SK-N-SH treated with all-trans-retinoic acid at 6 μM for 48 hours (cell line): ENCODE results near the gene LRP5.

Experiments used
- ATAC-seq: fragments of 200-7000 bp; cut with Tn5 transposase; 3 replicates; pipeline ENCODE4 v1.9.1; 2020; ENCODE audit warnings: mild to moderate bottlenecking, moderate library complexity
- ARNTL ChIP-seq: fragments of 450-650 bp; formaldehyde crosslinking; IDR thresholded peaks from 2 replicates; pipeline ENCODE4 v1.5.0; 2020; ENCODE audit warnings: low read depth, mild to moderate bottlenecking, moderate library complexity, borderline replicate concordance
- BACH2 ChIP-seq: fragments of 250-450 bp; sonication (Bioruptor Pico); IDR thresholded peaks from 2 replicates; pipeline ENCODE4 v1.9.0; 2021; ENCODE audit warnings: mild to moderate bottlenecking, borderline replicate concordance
- CSDC2 ChIP-seq: fragments of 250-450 bp; sonication (Bioruptor Pico); IDR thresholded peaks from 2 replicates; pipeline ENCODE4 v1.5.0; 2020; ENCODE audit warnings: mild to moderate bottlenecking, moderate library complexity
- ESRRG ChIP-seq: fragments of 250-450 bp; sonication (Bioruptor Pico); IDR thresholded peaks from 2 replicates; pipeline ENCODE4 v1.6.1; 2021; ENCODE audit warnings: mild to moderate bottlenecking
- GLIS3 ChIP-seq: fragments of 250-450 bp; sonication (Bioruptor Pico); IDR thresholded peaks from 2 replicates; pipeline ENCODE4 v1.5.0; 2020; ENCODE audit warnings: mild to moderate bottlenecking, moderate library complexity
- ISL1 ChIP-seq: fragments of 250-450 bp; sonication (Bioruptor Pico); IDR thresholded peaks from 2 replicates; pipeline ENCODE4 v2.1.2; 2022; ENCODE audit warnings: mild to moderate bottlenecking, moderate library complexity
- OSR1 ChIP-seq: fragments of 250-450 bp; sonication (Bioruptor Pico); IDR thresholded peaks from 2 replicates; pipeline ENCODE4 v1.8.0; 2022; ENCODE audit warnings: moderate library complexity, mild to moderate bottlenecking, inconsistent platforms
- PPARA ChIP-seq: fragments of 250-450 bp; sonication (Bioruptor Pico); IDR thresholded peaks from 2 replicates; pipeline ENCODE4 v1.5.0; 2020; ENCODE audit warnings: mild to moderate bottlenecking, borderline replicate concordance
- RARB ChIP-seq: fragments of 250-450 bp; sonication (Bioruptor Pico); IDR thresholded peaks from 2 replicates; pipeline ENCODE4 v1.8.0; 2021; ENCODE audit warnings: mild to moderate bottlenecking, moderate library complexity
- SNAI2 ChIP-seq: fragments of 250-450 bp; sonication (Bioruptor Pico); IDR thresholded peaks from 2 replicates; pipeline ENCODE4 v1.5.0; 2020; ENCODE audit warnings: mild to moderate bottlenecking, moderate library complexity
- TCF4 ChIP-seq: fragments of 250-450 bp; sonication (Bioruptor Pico); IDR thresholded peaks from 2 replicates; pipeline ENCODE4 v1.8.0; 2021; ENCODE audit warnings: mild to moderate bottlenecking, moderate library complexity, borderline replicate concordance
- TOX ChIP-seq: fragments of 250-450 bp; sonication (Bioruptor Pico); IDR thresholded peaks from 2 replicates; pipeline ENCODE4 v1.8.0; 2021; ENCODE audit warnings: mild to moderate bottlenecking, moderate library complexity, borderline replicate concordance
- ZC3H10 ChIP-seq: fragments of 250-450 bp; sonication (Bioruptor Pico); IDR thresholded peaks from 2 replicates; pipeline ENCODE4 v1.5.1; 2021; ENCODE audit warnings: mild to moderate bottlenecking, moderate library complexity
- ZFP3 ChIP-seq: fragments of 250-450 bp; sonication (Bioruptor Pico); IDR thresholded peaks from 2 replicates; pipeline ENCODE4 v1.5.0; 2020; ENCODE audit warnings: mild to moderate bottlenecking, moderate library complexity
- ZFP30 ChIP-seq: fragments of 450-650 bp; formaldehyde crosslinking; IDR thresholded peaks from 2 replicates; pipeline ENCODE4 v1.5.0; 2022; ENCODE audit warnings: mild to moderate bottlenecking, moderate library complexity
- ZNF565 ChIP-seq: fragments of 450-650 bp; formaldehyde crosslinking; conservative IDR thresholded peaks from 2 replicates; pipeline ENCODE4 v1.5.0; 2020; ENCODE audit warnings: low read depth, mild to moderate bottlenecking, moderate library complexity
- ZNF70 ChIP-seq: fragments of 450-650 bp; formaldehyde crosslinking; IDR thresholded peaks from 2 replicates; pipeline ENCODE4 v1.5.0; 2020; ENCODE audit warnings: mild to moderate bottlenecking, moderate library complexity
- TF ChIP-seq, protein P1 (sequence below): fragments of 250-450 bp; sonication (Bioruptor Pico); IDR thresholded peaks from 2 replicates; pipeline ENCODE4 v1.5.1; 2020; ENCODE audit warnings: low read depth, mild to moderate bottlenecking, moderate library complexity
- TF ChIP-seq, protein P2 (sequence below): fragments of 250-450 bp; sonication (Bioruptor Pico); IDR thresholded peaks from 2 replicates; pipeline ENCODE4 v1.8.0; 2020; ENCODE audit warnings: mild to moderate bottlenecking, moderate library complexity, borderline replicate concordance
- TF ChIP-seq, protein P3 (sequence below): fragments of 250-450 bp; sonication (Bioruptor Pico); IDR thresholded peaks from 2 replicates; pipeline ENCODE4 v1.5.1; 2021; ENCODE audit warnings: mild to moderate bottlenecking, moderate library complexity
- TF ChIP-seq, protein P4 (sequence below): fragments of 250-450 bp; sonication (Bioruptor Pico); IDR thresholded peaks from 2 replicates; pipeline ENCODE4 v1.5.0; 2020; ENCODE audit warnings: mild to moderate bottlenecking, moderate library complexity
- TF ChIP-seq, protein P5 (sequence below): fragments of 250-450 bp; sonication (Bioruptor Pico); IDR thresholded peaks from 2 replicates; pipeline ENCODE4 v1.8.0; 2021; ENCODE audit warnings: low read depth, mild to moderate bottlenecking, moderate library complexity, borderline replicate concordance

Gene LRP5

DNA sequence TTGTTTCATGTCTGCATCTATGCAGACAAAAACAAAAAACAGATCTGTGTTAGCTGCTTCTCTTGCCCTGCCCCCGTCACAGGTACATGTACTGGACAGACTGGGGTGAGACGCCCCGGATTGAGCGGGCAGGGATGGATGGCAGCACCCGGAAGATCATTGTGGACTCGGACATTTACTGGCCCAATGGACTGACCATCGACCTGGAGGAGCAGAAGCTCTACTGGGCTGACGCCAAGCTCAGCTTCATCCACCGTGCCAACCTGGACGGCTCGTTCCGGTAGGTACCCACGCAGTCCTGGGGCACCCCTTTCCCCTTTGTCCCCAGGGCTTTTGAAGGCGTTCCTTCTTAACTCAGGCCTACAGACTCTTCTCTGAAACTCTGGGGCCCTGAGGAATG is 45.2 kb downstream of the LRP5 start:
- ATAC-seq = no peak
- TF ChIP-seq SNAI2 (no peak), ESRRG (CRISPR knock-in tag) (no peak), ZNF565 (CRISPR knock-in tag) (no peak), CSDC2 (CRISPR knock-in tag) (no peak), ZFP3 (CRISPR knock-in tag) (no peak), ARNTL (no peak), OSR1 (CRISPR knock-in tag) (no peak), ZNF70 (CRISPR knock-in tag) (no peak), TCF4 (CRISPR knock-in tag) (no peak), BACH2 (no peak), ISL1 (CRISPR knock-in tag) (no peak), GLIS3 (CRISPR knock-in tag) (no peak), RARB (CRISPR knock-in tag) (no peak), ZC3H10 (CRISPR knock-in tag) (no peak)
- TF ChIP-seq, protein P1, sequence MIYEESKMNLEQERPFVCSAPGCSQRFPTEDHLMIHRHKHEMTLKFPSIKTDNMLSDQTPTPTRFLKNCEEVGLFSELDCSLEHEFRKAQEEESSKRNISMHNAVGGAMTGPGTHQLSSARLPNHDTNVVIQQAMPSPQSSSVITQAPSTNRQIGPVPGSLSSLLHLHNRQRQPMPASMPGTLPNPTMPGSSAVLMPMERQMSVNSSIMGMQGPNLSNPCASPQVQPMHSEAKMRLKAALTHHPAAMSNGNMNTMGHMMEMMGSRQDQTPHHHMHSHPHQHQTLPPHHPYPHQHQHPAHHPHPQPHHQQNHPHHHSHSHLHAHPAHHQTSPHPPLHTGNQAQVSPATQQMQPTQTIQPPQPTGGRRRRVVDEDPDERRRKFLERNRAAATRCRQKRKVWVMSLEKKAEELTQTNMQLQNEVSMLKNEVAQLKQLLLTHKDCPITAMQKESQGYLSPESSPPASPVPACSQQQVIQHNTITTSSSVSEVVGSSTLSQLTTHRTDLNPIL = no peak
- TF ChIP-seq, protein P2, sequence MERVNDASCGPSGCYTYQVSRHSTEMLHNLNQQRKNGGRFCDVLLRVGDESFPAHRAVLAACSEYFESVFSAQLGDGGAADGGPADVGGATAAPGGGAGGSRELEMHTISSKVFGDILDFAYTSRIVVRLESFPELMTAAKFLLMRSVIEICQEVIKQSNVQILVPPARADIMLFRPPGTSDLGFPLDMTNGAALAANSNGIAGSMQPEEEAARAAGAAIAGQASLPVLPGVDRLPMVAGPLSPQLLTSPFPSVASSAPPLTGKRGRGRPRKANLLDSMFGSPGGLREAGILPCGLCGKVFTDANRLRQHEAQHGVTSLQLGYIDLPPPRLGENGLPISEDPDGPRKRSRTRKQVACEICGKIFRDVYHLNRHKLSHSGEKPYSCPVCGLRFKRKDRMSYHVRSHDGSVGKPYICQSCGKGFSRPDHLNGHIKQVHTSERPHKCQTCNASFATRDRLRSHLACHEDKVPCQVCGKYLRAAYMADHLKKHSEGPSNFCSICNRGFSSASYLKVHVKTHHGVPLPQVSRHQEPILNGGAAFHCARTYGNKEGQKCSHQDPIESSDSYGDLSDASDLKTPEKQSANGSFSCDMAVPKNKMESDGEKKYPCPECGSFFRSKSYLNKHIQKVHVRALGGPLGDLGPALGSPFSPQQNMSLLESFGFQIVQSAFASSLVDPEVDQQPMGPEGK (CRISPR knock-in tag) = no peak
- TF ChIP-seq, protein P3, sequence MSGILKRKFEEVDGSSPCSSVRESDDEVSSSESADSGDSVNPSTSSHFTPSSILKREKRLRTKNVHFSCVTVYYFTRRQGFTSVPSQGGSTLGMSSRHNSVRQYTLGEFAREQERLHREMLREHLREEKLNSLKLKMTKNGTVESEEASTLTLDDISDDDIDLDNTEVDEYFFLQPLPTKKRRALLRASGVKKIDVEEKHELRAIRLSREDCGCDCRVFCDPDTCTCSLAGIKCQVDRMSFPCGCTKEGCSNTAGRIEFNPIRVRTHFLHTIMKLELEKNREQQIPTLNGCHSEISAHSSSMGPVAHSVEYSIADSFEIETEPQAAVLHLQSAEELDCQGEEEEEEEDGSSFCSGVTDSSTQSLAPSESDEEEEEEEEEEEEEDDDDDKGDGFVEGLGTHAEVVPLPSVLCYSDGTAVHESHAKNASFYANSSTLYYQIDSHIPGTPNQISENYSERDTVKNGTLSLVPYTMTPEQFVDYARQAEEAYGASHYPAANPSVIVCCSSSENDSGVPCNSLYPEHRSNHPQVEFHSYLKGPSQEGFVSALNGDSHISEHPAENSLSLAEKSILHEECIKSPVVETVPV (CRISPR knock-in tag) = no peak
- TF ChIP-seq, protein P4, sequence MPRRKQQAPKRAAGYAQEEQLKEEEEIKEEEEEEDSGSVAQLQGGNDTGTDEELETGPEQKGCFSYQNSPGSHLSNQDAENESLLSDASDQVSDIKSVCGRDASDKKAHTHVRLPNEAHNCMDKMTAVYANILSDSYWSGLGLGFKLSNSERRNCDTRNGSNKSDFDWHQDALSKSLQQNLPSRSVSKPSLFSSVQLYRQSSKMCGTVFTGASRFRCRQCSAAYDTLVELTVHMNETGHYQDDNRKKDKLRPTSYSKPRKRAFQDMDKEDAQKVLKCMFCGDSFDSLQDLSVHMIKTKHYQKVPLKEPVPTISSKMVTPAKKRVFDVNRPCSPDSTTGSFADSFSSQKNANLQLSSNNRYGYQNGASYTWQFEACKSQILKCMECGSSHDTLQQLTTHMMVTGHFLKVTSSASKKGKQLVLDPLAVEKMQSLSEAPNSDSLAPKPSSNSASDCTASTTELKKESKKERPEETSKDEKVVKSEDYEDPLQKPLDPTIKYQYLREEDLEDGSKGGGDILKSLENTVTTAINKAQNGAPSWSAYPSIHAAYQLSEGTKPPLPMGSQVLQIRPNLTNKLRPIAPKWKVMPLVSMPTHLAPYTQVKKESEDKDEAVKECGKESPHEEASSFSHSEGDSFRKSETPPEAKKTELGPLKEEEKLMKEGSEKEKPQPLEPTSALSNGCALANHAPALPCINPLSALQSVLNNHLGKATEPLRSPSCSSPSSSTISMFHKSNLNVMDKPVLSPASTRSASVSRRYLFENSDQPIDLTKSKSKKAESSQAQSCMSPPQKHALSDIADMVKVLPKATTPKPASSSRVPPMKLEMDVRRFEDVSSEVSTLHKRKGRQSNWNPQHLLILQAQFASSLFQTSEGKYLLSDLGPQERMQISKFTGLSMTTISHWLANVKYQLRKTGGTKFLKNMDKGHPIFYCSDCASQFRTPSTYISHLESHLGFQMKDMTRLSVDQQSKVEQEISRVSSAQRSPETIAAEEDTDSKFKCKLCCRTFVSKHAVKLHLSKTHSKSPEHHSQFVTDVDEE (CRISPR knock-in tag) = no peak

DNA sequence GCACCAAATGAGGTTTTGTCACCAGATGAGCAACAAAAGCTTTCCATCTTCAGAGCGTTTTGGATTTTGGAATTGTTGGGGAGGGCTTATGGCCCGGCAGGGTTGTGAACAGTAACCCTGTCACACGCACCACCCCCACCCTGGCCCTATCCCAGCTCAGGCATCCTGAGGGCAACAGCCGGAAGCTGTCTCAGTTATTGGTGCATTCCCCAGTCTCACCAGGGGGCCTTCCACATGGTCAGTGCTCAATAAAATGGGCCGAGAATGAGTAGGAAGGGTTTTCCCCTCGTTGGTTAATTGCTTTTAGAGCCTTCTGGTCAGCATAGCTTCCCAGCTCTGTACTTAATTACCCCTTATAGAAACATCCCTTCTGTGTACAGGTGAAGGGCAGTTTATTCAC is 46.0 kb downstream of the LRP5 start:
- ATAC-seq = no peak
- TF ChIP-seq TOX (no peak), ZNF565 (CRISPR knock-in tag) (no peak), GLIS3 (CRISPR knock-in tag) (no peak)
- TF ChIP-seq, protein P1 = no peak

DNA sequence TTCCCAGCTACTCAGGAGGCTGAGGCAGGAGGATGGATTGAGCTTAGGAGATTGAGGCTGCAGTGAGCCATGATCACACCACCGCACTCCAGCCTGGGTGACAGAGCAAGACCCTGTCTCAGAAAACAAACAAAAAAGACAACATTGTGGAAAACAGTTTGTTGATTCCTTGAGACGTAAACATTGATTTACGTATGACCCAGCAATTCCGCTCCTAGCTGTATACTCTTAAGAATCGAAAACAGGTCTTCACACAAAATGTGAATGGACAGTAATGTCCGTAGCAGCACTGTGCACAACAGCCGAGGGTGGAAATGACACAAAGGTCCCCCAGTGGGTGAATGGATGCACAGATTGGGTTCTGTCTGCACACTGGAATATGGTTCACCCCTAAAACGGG is 49.3 kb downstream of the LRP5 start:
- no peak for ATAC-seq
- TF ChIP-seq ZFP30 = no peak
- TF ChIP-seq, protein P5, sequence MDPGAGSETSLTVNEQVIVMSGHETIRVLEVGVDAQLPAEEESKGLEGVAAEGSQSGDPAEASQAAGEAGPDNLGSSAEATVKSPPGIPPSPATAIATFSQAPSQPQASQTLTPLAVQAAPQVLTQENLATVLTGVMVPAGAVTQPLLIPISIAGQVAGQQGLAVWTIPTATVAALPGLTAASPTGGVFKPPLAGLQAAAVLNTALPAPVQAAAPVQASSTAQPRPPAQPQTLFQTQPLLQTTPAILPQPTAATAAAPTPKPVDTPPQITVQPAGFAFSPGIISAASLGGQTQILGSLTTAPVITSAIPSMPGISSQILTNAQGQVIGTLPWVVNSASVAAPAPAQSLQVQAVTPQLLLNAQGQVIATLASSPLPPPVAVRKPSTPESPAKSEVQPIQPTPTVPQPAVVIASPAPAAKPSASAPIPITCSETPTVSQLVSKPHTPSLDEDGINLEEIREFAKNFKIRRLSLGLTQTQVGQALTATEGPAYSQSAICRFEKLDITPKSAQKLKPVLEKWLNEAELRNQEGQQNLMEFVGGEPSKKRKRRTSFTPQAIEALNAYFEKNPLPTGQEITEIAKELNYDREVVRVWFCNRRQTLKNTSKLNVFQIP (CRISPR knock-in tag) = no peak
- no peak for TF ChIP-seq PPARA (CRISPR knock-in tag)
- TF ChIP-seq ZFP3 (CRISPR knock-in tag) = no peak
- no peak for TF ChIP-seq ARNTL
